Measurements from ENCODE around the gene ANO8. TPM values are rescaled to one million over a fixed set of nuclear protein-coding genes. Genes with fewer than 3 reads are reported as not detected.

ANO8 gene, protein sequence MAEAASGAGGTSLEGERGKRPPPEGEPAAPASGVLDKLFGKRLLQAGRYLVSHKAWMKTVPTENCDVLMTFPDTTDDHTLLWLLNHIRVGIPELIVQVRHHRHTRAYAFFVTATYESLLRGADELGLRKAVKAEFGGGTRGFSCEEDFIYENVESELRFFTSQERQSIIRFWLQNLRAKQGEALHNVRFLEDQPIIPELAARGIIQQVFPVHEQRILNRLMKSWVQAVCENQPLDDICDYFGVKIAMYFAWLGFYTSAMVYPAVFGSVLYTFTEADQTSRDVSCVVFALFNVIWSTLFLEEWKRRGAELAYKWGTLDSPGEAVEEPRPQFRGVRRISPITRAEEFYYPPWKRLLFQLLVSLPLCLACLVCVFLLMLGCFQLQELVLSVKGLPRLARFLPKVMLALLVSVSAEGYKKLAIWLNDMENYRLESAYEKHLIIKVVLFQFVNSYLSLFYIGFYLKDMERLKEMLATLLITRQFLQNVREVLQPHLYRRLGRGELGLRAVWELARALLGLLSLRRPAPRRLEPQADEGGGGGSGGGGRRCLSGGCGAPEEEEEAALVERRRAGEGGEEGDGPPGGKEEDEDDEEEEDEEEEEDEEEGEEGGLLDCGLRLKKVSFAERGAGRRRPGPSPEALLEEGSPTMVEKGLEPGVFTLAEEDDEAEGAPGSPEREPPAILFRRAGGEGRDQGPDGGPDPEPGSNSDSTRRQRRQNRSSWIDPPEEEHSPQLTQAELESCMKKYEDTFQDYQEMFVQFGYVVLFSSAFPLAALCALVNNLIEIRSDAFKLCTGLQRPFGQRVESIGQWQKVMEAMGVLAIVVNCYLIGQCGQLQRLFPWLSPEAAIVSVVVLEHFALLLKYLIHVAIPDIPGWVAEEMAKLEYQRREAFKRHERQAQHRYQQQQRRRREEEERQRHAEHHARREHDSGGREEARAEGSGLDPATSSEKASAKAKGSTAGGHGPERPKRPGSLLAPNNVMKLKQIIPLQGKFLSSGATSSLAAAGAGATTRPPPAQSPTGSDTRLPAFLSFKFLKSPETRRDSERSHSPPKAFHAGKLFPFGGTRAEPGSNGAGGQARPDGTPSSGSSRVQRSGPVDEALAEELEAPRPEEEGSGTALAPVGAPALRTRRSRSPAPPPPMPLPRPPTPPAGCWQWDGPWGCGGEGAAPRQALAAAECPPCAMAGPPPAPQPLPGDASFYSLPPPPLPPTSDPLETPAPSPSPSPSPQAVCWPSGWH
- total RNA-seq (ENCODE audit: low replicate concordance) = 3.3 and 4.8 TPM in 2 replicates

DNA sequence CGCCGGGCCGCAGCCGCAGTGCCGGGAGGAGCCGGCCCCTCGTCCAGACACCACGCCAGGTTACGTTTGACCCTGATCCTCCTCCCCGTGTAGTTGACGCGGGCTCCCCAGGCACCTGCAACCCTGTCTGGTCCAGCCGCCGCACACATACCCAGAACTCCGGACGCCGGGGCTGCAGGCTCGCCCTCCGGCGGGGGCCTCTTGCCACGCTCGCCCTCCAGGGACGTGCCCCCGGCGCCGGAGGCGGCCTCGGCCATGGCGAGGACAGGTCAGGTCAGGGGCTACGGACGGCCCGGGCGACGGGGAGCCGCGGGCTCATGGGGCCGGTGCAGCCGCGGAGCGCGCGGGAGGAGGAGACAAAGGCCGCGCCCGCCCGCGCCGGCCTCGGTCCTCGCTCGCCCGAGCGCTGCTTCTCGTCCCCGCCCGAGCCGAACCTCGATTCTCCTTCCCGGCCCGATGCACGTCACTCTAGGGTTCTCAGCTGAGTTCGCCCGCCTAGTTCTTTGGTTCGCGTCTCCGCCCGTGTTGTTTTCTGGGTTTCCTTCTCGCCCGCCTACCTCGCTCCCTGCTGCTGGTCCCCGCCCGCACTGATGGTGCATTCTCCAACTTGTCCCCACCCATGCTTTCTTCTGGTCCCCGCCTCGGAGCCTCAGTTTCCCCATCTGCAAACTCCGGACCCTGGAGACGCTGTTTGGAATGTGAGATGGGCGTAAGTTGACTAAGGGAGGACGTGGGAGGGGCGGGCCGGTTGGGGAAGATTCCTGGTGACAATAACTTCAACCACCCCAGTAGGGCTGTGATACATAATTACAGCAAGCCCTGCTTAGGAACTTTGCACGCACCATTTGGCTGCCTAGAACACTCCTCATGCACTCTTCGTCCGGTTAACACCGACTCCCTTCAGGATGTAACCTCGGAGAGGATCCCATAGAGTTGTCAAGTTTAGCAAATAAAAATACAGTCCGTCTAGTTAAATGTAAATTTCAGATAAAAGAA lies at the start of gene ANO8:
ANO8 (minus strand) TSS at position 442 of the 996 bp plus-strand sequence; CDS start at position 257, 185 bp downstream.

DNA sequence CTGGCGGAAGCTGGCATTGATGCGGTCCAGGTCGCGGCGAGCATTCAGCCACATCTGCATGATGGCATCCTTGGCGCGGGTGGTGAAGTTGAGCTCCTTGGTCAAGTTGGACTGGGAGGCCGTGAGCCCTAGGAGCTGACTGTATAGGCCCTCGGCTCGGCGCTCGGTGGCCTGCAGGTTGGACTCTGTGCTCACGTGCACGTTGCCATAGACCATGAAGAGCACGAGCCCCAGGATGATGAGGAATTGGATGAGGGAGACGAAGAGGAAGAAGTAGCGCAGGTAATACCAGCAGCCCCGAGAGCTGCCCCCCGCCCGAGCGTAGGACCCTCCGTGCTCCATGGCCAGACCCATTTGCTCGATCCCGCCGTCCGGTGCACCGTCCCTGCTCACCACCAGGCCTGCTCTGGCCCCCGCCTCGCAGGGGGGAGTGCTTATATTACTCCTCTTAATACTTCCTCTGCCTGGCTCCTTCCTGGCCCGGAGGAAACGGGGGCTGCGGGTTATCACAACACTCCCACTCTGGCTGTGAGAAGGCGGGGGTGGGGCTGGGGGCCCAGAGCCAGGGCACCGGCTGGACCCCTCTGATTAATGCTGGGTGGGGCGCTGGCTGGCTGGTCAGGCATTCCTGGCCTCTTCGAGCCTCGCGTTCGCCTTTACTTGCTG lies 42.4 kb upstream of the ANO8 start, which contains the start of gene PLVAP:
PLVAP (minus strand) TSS at position 408 of the 666 bp plus-strand sequence; CDS start at position 354, 54 bp downstream.

DNA sequence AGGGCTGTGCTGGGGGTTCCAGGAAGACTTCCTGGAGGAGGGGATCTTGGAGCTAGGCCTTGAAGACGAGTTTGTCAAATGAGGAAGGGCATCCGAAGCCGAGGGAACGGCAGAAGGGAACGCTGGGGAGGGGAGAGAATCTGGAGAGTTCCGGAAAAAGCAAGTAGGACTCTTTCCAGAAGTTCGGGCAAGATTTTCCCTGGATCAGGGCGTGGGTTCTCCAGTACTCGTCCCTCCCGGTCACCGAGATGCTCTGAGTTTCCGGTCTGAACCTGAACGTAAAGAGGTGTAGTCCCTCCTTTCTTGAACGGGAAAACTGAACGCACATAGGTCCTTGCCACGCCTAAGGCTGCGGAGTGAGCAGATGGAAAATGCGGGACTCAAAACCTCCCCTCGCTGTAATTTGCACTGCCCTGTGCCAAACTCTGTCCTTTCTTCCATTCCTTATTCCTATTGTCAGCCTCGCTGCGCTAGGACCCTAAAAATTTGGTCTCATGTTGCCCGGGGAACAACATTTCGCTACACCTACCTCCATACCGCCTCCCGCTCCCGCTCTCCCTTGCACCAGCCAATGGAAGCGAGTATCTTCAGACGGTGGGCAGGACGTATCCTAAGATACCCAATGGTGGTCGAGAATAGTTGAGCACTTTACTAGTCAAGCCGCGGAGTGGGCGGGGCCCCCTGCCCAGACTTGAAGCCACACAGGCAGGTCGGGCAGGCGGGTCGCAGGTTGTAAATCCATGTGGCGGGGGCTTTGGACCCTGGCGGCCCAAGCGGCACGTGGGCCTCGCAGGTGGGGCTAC lies 2.4 kb upstream of the ANO8 start, which contains the start of gene GTPBP3:
GTPBP3 (plus strand) TSS at position 682 of the 803 bp plus-strand sequence; CDS start at position 741, 59 bp downstream.

DNA sequence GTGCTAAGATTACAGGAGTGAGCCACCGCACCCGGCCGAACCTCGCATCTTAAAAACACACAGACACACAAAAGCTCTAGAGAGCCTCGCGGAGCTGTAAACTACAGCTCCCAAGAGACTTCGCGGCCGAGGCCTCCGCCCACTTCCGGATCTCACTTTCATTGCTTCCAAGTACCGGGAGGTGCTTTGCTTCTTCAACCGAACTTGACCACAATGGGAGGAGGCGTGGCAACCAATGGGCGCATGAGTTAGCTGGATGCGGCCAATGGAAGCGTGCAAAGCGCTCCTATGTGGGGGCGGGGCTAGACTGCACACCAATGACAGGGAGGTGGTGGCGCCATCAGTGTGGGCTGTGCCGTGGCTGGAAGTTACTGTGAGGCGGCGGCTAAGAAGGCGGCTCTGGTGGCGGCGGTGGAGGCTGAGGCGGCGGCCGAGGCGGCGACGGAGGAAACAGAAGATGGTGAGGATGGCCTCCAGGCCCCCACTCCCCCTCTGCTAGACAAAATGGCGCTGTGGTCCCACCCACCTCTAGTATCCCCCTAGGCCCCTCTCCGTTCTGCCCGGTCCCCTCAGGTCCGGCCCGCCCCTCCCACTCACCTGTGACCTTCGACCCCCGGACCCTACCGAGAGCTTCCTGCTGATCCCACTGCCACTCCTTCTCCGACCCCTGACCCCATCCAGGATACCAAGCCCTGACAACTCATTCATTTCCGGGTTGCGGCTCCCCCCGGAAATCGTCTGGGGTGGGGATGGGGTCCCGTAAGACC lies 25.3 kb downstream of the ANO8 start, which contains the start of gene DDA1:
DDA1 (plus strand) TSS at position 366 of the 767 bp plus-strand sequence; CDS start at position 458, 92 bp downstream.

DNA sequence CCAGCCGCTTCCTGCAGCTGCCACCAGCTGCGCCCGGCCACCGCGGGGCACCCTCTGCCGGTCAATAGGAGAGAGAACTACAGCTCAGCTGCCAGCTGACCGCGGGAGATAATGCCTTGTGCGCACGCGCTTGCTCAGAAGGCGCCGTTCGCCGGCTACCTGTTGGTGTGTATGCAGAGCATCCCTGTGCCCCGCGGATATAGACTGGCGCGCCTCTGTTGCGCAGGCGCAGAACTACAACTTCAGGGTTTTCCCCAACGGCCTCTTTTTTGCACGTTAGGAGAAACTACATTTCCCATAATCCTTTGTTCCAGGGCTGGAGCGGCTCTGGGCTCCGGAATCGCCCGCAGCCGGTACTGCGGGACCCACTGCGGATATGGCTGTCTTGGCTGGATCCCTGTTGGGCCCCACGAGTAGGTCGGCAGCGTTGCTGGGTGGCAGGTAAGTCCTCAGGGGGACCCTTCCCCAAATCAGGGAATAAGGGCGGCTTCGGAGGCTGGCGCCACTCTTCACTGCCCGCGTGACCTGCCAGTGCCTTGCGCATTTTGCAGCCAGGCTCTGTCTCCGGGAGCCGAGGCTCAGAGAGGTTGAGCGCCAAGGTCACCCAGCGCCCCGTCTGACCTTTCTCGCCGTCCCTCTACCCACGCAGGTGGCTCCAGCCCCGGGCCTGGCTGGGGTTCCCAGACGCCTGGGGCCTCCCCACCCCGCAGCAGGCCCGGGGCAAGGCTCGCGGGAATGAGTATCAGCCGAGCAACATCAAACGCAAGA lies 29.0 kb downstream of the ANO8 start, which contains the start of gene MRPL34:
MRPL34 (plus strand) TSS at position 356 of the 768 bp plus-strand sequence; CDS start at position 377, 21 bp downstream.

DNA sequence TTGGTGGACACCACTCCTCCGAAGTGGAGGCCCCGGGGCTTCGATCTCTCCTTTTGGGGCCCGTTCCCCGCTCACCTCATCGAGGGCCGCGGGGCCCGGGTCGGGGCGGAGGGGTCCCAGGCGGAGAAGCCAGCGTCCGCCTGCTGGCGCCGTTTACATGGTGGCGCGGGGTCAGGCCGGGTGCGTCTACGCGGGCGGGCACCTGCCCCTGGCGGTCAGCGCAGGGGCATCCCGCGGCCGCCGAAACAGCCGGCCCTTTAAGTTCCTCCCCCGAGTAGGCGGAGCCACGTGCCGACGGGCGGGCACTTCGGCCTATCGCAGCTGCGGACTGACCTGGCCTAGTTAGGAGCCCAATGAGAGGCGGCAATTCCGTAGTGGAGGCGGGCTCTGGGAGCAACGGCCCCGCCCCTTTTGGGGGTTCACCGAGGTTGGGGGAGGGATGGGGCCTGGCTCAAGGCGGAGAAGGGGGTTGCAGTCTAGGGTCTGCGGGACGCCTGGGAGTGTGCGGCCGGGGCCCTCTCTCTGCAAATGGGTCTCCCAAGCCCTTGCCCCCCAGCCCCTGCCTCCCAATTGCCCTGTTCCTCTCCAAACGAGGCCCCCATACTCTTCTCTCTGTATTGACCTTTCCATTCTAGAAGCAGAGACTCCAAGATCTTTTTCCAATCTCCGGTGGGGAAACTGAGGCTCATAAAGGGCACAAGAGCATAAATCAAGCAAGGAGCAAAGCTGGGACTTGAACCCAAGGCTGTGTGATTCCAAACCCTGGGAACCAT lies 31.3 kb downstream of the ANO8 start, which contains the start of gene ABHD8:
ABHD8 (minus strand) TSS at position 259 of the 773 bp plus-strand sequence. CDS start 1,809 bp downstream, outside the sequence.

DNA sequence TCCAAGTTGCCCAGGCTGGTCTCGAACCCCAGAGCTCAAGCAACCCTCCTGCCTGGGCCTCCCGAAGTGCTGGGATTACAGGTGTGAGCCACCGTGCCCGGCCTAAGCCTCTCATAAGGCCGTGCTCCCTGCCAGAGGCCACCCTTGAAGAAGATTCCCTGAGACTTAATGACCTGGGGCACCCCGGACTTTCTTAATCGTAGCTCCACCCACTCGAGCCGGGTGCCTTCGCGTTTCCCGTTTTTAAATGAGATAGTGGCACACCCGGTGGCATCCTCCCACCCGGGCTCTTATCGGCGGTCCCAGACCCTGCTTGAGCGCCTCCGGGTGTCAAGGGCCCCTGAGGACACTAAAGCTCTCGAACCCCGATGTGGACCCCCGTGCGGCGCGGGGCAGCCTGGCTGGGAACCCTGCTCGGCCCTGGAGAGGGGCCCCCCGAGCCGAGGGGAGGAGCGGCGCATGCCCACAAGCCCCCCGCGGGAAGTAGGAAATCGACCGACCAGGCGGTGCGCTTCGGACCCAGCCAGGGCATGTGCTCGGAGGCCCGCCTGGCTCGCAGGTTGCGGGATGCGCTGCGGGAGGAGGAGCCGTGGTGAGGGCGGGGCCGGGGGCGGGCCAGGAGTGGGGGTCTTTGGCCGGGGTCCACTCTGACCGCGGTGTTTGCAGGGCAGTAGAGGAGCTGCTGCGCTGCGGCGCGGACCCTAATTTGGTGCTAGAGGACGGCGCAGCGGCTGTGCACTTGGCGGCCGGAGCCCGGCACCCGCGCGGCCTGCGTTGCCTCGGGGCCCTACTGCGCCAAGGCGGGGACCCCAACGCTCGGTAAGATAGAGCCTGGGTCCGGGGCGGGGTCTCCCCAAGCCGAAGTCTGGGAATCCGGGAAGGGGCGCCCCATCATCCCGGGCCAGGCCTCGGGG lies 53.0 kb downstream of the ANO8 start, which contains the start of gene ANKLE1:
ANKLE1 (plus strand) TSS at position 511 of the 914 bp plus-strand sequence; CDS start at position 531, 20 bp downstream.

Other genes starting within 250 kb of the ANO8 start
- gene USE1, start 119.5 kb downstream of the ANO8 start, total RNA-seq (ENCODE audit: low replicate concordance) = 29.6 and 48.1 TPM in 2 replicates
- gene OCEL1, start 108.6 kb downstream of the ANO8 start, total RNA-seq (ENCODE audit: low replicate concordance) = 0.94 and 4.0 TPM in 2 replicates
- gene NR2F6, start 88.9 kb downstream of the ANO8 start, total RNA-seq (ENCODE audit: low replicate concordance) = 17.8 and 50.4 TPM in 2 replicates
- gene USHBP1, start 70.1 kb downstream of the ANO8 start, total RNA-seq (ENCODE audit: low replicate concordance) = 1.1 TPM in 1 of 2 replicates, not detected in the other
- 96.8 and 107 TPM in 2 replicates for gene BABAM1, start 67.4 kb downstream of the ANO8 start, total RNA-seq (ENCODE audit: low replicate concordance)
- 0.12 and 0.38 TPM in 2 replicates for gene ANKLE1, start 53.0 kb downstream of the ANO8 start, total RNA-seq (ENCODE audit: low replicate concordance)
- 5.3 and 7.5 TPM in 2 replicates for gene ABHD8, start 31.4 kb downstream of the ANO8 start, total RNA-seq (ENCODE audit: low replicate concordance)
- gene MRPL34, start 29.0 kb downstream of the ANO8 start, total RNA-seq (ENCODE audit: low replicate concordance) = 17.9 and 27.8 TPM in 2 replicates
- 8.4 and 34.8 TPM in 2 replicates for gene DDA1, start 25.3 kb downstream of the ANO8 start, total RNA-seq (ENCODE audit: low replicate concordance)
- 7.6 and 13.2 TPM in 2 replicates for gene GTPBP3, start 2.7 kb upstream of the ANO8 start, total RNA-seq (ENCODE audit: low replicate concordance)
- 0.08 and 1.1 TPM in 2 replicates for gene PLVAP, start 42.5 kb upstream of the ANO8 start, total RNA-seq (ENCODE audit: low replicate concordance)
- not detected in 2 replicates for gene CCDC194, start 59.3 kb upstream of the ANO8 start, total RNA-seq (ENCODE audit: low replicate concordance)
- gene BST2, start 70.8 kb upstream of the ANO8 start, total RNA-seq (ENCODE audit: low replicate concordance) = 7.7 and 9.0 TPM in 2 replicates
- gene MVB12A, start 85.2 kb upstream of the ANO8 start, total RNA-seq (ENCODE audit: low replicate concordance) = 10.4 and 36.0 TPM in 2 replicates
- gene TMEM221, start 113.8 kb upstream of the ANO8 start, total RNA-seq (ENCODE audit: low replicate concordance) = under 0.01 and 0.12 TPM in 2 replicates
- gene NXNL1, start 126.1 kb upstream of the ANO8 start, total RNA-seq (ENCODE audit: low replicate concordance) = not detected in 2 replicates
- gene SLC27A1, start 135.7 kb upstream of the ANO8 start, total RNA-seq (ENCODE audit: low replicate concordance) = 11.7 and 59.9 TPM in 2 replicates
- 26.0 and 53.5 TPM in 2 replicates for gene PGLS, start 176.8 kb upstream of the ANO8 start, total RNA-seq (ENCODE audit: low replicate concordance)
- 74.5 and 132 TPM in 2 replicates for gene COLGALT1, start 220.8 kb upstream of the ANO8 start, total RNA-seq (ENCODE audit: low replicate concordance)

Data from smooth muscle cell of the coronary artery (primary cell).